ENCODE measurements around the gene VWF. TPM values are rescaled to one million over a fixed set of nuclear protein-coding genes. Genes with fewer than 3 reads are reported as not detected.

VWF gene
- polyA plus RNA-seq, 1 donor (not counting 4 experiments of a cell fraction or from before 2014, with no cell fraction given), result 0.01 TPM

DNA sequence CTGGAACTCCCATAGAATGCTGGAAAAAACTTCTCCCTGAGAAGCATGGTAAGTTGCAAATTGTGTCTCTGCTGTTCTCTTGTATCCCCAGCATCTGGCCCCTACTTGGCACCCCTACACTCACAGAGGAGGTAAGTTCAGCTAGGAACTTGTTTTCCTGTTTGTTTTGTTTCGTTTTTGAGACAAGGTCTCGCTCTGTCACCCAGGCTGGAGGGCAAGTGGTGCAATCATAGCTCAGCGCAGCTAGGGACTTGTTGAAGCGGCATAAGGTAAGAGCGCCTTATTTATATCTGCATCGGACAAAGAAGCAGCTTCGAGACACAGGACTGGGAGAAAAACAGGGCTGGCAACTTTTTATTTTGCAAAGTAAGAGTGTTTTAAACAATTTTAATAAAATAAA lies 161.0 kb downstream of the VWF start:
- Histone ChIP-seq H3K79me2 (ENCODE audit: control insufficient read depth, insufficient read depth, low read length) (no peaks in the 10 kb centered on the region), H3K27me3 (ENCODE audit: control insufficient read depth, extremely low read depth, insufficient read depth, low read length) (no peaks in the 10 kb centered on the region), H3K4me3 (ENCODE audit: control insufficient read depth in 2 of 3, extremely low read depth in 1 of 3, insufficient read depth in 2 of 3, low read depth in 1 of 3, low read length in 3 of 3) (no peak overlapping the region), H3K27ac (ENCODE audit: control insufficient read depth, insufficient read depth, low read length) (no peak overlapping the region), H4K20me1 (ENCODE audit: control insufficient read depth, extremely low read depth, insufficient read depth, low read length) (no peaks in the 10 kb centered on the region), H3K4me2 (ENCODE audit: control insufficient read depth, extremely low read depth, insufficient read depth, low read depth, low read length) (no peak overlapping the region), H3K9ac (ENCODE audit: control insufficient read depth, extremely low read depth, insufficient read depth, low read length) (no peak overlapping the region), H2AFZ (ENCODE audit: control insufficient read depth, low read length) (no peak overlapping the region), H3K36me3 (ENCODE audit: control insufficient read depth in 2 of 2, extremely low read depth in 1 of 2, insufficient read depth in 2 of 2, low read length in 2 of 2) (no peaks in the 10 kb centered on the region), H3K9me3 (ENCODE audit: control insufficient read depth, low read depth, low read length) (no peaks in the 10 kb centered on the region), H3K9me1 (ENCODE audit: control insufficient read depth, extremely low read depth, insufficient read depth, low read length) (no peaks in the 10 kb centered on the region), H3K4me1 (ENCODE audit: control insufficient read depth, extremely low read depth, insufficient read depth, low read length) (no peaks in the 10 kb centered on the region)
- FAIRE-seq (no peak), DNase-seq (ENCODE audit: low read depth, low spot score) (no peak)
- no peak for TF ChIP-seq EZH2 (IDR thresholded peaks at IDR 0.05; ENCODE audit: low read length)
- TF ChIP-seq, protein P1, sequence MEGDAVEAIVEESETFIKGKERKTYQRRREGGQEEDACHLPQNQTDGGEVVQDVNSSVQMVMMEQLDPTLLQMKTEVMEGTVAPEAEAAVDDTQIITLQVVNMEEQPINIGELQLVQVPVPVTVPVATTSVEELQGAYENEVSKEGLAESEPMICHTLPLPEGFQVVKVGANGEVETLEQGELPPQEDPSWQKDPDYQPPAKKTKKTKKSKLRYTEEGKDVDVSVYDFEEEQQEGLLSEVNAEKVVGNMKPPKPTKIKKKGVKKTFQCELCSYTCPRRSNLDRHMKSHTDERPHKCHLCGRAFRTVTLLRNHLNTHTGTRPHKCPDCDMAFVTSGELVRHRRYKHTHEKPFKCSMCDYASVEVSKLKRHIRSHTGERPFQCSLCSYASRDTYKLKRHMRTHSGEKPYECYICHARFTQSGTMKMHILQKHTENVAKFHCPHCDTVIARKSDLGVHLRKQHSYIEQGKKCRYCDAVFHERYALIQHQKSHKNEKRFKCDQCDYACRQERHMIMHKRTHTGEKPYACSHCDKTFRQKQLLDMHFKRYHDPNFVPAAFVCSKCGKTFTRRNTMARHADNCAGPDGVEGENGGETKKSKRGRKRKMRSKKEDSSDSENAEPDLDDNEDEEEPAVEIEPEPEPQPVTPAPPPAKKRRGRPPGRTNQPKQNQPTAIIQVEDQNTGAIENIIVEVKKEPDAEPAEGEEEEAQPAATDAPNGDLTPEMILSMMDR (optimal IDR thresholded peaks at IDR 0.05 in 1 of 3, IDR thresholded peaks at IDR 0.05 in 1 of 3, conservative IDR thresholded peaks at IDR 0.05 in 1 of 3; ENCODE audit: extremely low read depth in 1 of 3, insufficient read depth in 2 of 3, low read length in 3 of 3), result no peak
- dilution Hi-C loops (cut with MboI; ENCODE audit: extremely low pct_ligation_motif_present, low sequenced_read_pairs), result no loop called here

DNA sequence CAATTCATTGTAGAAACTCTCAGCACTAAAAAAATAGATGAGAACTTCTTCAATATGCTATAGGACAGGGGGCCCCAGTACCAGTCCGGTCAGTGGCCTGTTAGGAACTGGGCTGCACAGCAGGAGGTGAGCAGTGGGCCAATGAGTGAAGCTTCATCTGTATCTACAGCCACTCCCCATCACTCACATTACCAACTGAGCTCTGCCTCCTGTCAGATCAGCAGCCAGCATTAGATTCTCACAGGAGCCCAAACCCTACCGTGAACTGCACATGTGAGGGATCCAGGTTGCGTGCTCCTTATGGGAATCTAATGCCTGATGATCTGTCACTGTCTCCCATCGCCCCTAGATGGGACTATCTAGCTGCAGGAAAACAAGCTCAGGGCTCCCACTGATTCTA lies 163.7 kb downstream of the VWF start:
- H3K36me3 ChIP-seq (ENCODE audit: control insufficient read depth in 2 of 2, extremely low read depth in 1 of 2, insufficient read depth in 2 of 2, low read length in 2 of 2), result no peaks in the 10 kb centered on the region
- H3K27ac ChIP-seq (ENCODE audit: control insufficient read depth, insufficient read depth, low read length), result no peak overlapping the region
- no peaks in the 10 kb centered on the region for H3K27me3 ChIP-seq (ENCODE audit: control insufficient read depth, extremely low read depth, insufficient read depth, low read length)
- H3K4me3 ChIP-seq (ENCODE audit: control insufficient read depth in 2 of 3, extremely low read depth in 1 of 3, insufficient read depth in 2 of 3, low read depth in 1 of 3, low read length in 3 of 3), result no peak overlapping the region
- no peak overlapping the region for H3K9ac ChIP-seq (ENCODE audit: control insufficient read depth, extremely low read depth, insufficient read depth, low read length)
- TF ChIP-seq, protein P1 (optimal IDR thresholded peaks at IDR 0.05 in 1 of 3, IDR thresholded peaks at IDR 0.05 in 1 of 3, conservative IDR thresholded peaks at IDR 0.05 in 1 of 3; ENCODE audit: extremely low read depth in 1 of 3, insufficient read depth in 2 of 3, low read length in 3 of 3), result no peak
- no peak for TF ChIP-seq EZH2 (IDR thresholded peaks at IDR 0.05; ENCODE audit: low read length)
- no peak overlapping the region for H3K4me2 ChIP-seq (ENCODE audit: control insufficient read depth, extremely low read depth, insufficient read depth, low read depth, low read length)
- no peaks in the 10 kb centered on the region for H3K9me1 ChIP-seq (ENCODE audit: control insufficient read depth, extremely low read depth, insufficient read depth, low read length)
- no peaks in the 10 kb centered on the region for H3K9me3 ChIP-seq (ENCODE audit: control insufficient read depth, low read depth, low read length)
- H3K4me1 ChIP-seq (ENCODE audit: control insufficient read depth, extremely low read depth, insufficient read depth, low read length), result no peaks in the 10 kb centered on the region
- H4K20me1 ChIP-seq (ENCODE audit: control insufficient read depth, extremely low read depth, insufficient read depth, low read length), result no peaks in the 10 kb centered on the region
- H3K79me2 ChIP-seq (ENCODE audit: control insufficient read depth, insufficient read depth, low read length), result no peaks in the 10 kb centered on the region
- no peak for DNase-seq (ENCODE audit: low read depth, low spot score)
- dilution Hi-C loops (cut with MboI; ENCODE audit: extremely low pct_ligation_motif_present, low sequenced_read_pairs), result no loop called here
- no peak overlapping the region for H2AFZ ChIP-seq (ENCODE audit: control insufficient read depth, low read length)
- FAIRE-seq, result no peak
